A549 treated with dexamethasone at 1 μM for 4 hours (cell line): ENCODE measurements around the gene MICB. TPM values are rescaled to one million over a fixed set of nuclear protein-coding genes. Genes with fewer than 3 reads are reported as not detected.

ENCODE experiments used
- total RNA-seq: library from RNA; stranded (reverse); fragments of 200-300 nt; extraction: Qiagen RNA extraction; gene quantifications from 5 replicates; pipeline ENCODE4 v1.2.3, GENCODE V29; 2022

The MICB gene
- 5.3 to 7.8 TPM (median 7.0 TPM) in 5 replicates for total RNA-seq

GRCh38 chr6:31497531-31498476, at the start of gene MICB:
Gene MICB, plus strand, starts transcription at chr6:31498145. Its CDS starts 49 bp downstream, at chr6:31498194.

GRCh38 chr6:31528821-31529328, 30.9 kb downstream of the MICB start, which contains the start of gene MCCD1:
Gene MCCD1, plus strand, starts transcription at chr6:31528962. Its CDS starts 53 bp downstream, at chr6:31529015.

GRCh38 chr6:31541658-31542521, 43.9 kb downstream of the MICB start, which contains the start of gene DDX39B:
Gene DDX39B, minus strand, starts transcription at chr6:31542003. Its CDS starts 1,471 bp downstream, at chr6:31540532.

GRCh38 chr6:31546339-31546957, 48.5 kb downstream of the MICB start, which contains the start of gene ATP6V1G2:
Gene ATP6V1G2, minus strand, starts transcription at chr6:31546608. Its CDS starts 49 bp downstream, at chr6:31546559.

GRCh38 chr6:31546958-31547726, 49.2 kb downstream of the MICB start, which contains the start of gene NFKBIL1:
Gene NFKBIL1, plus strand, starts transcription at chr6:31547608. Its CDS starts 87 bp downstream, at chr6:31547695.

Other genes starting within 250 kb of the MICB start
- 42.8 to 53.6 TPM (median 51.6 TPM) in 5 replicates for gene HLA-C, start 226.1 kb upstream of the MICB start, total RNA-seq
- gene HLA-B, start 141.0 kb upstream of the MICB start, total RNA-seq: 20.6 to 32.4 TPM (median 22.0 TPM) in 5 replicates
- 27.4 to 29.3 TPM (median 28.6 TPM) in 5 replicates for gene MICA, start 94.5 kb upstream of the MICB start, total RNA-seq
- not detected in 5 replicates for gene MCCD1, start 30.8 kb downstream of the MICB start, total RNA-seq
- gene DDX39B, start 43.9 kb downstream of the MICB start, total RNA-seq: 267 to 386 TPM (median 346 TPM) in 5 replicates
- 0.42 to 0.88 TPM (median 0.78 TPM) in 5 replicates for gene ATP6V1G2, start 48.5 kb downstream of the MICB start, total RNA-seq
- gene NFKBIL1, start 49.5 kb downstream of the MICB start, total RNA-seq: 8.9 to 13.0 TPM (median 12.2 TPM) in 5 replicates
- 0.06 to 0.21 TPM (median 0.12 TPM) in 4 of 5 replicates, not detected in the other for gene LTA, start 74.1 kb downstream of the MICB start, total RNA-seq
- gene TNF, start 77.4 kb downstream of the MICB start, total RNA-seq: 0.06 TPM in 1 of 5 replicates, not detected in the others
- 0.20 to 0.46 TPM (median 0.32 TPM) in 5 replicates for gene LTB, start 84.3 kb downstream of the MICB start, total RNA-seq
- 0.11 TPM in 1 of 5 replicates, not detected in the others for gene LST1, start 88.1 kb downstream of the MICB start, total RNA-seq
- gene NCR3, start 94.9 kb downstream of the MICB start, total RNA-seq: not detected in 5 replicates
- gene AIF1, start 117.1 kb downstream of the MICB start, total RNA-seq: not detected in 5 replicates
- 60.5 to 88.7 TPM (median 87.7 TPM) in 5 replicates for gene PRRC2A, start 122.6 kb downstream of the MICB start, total RNA-seq
- gene BAG6, start 154.5 kb downstream of the MICB start, total RNA-seq: 106 to 143 TPM (median 140 TPM) in 5 replicates
- gene APOM, start 157.7 kb downstream of the MICB start, total RNA-seq: 2.7 to 3.8 TPM (median 3.3 TPM) in 5 replicates
- 11.3 to 13.3 TPM (median 12.8 TPM) in 5 replicates for gene C6orf47, start 162.6 kb downstream of the MICB start, total RNA-seq
- gene GPANK1, start 166.9 kb downstream of the MICB start, total RNA-seq: 8.9 to 12.1 TPM (median 11.6 TPM) in 5 replicates
- gene CSNK2B, start 167.9 kb downstream of the MICB start, total RNA-seq: 165 to 180 TPM (median 171 TPM) in 5 replicates
- 2.7 to 4.4 TPM (median 4.0 TPM) in 5 replicates for gene LY6G5B, start 171.8 kb downstream of the MICB start, total RNA-seq
- 0.82 to 1.8 TPM (median 1.4 TPM) in 5 replicates for gene LY6G5C, start 182.9 kb downstream of the MICB start, total RNA-seq
- 13.2 to 16.4 TPM (median 15.7 TPM) in 5 replicates for gene ABHD16A, start 205.2 kb downstream of the MICB start, total RNA-seq
- not detected in 5 replicates for gene LY6G6F, start 208.7 kb downstream of the MICB start, total RNA-seq
- not detected in 5 replicates for gene LY6G6D, start 217.2 kb downstream of the MICB start, total RNA-seq
- gene LY6G6C, start 223.6 kb downstream of the MICB start, total RNA-seq: 0.08 to 0.12 TPM in 2 of 5 replicates, not detected in the others
- gene MPIG6B, start 225.2 kb downstream of the MICB start, total RNA-seq: not detected in 5 replicates
- 24.9 to 30.6 TPM (median 28.7 TPM) in 5 replicates for gene DDAH2, start 231.2 kb downstream of the MICB start, total RNA-seq
- gene CLIC1, start 238.4 kb downstream of the MICB start, total RNA-seq: 438 to 455 TPM (median 449 TPM) in 5 replicates
- gene MSH5, start 241.9 kb downstream of the MICB start, total RNA-seq: 8.4 to 14.3 TPM (median 14.1 TPM) in 5 replicates